ENCODE data around the gene MEIG1.

GRCh38 chr10:14945108-14945507 is 14.1 kb upstream of the MEIG1 start:
- TF ChIP-seq, protein P1, sequence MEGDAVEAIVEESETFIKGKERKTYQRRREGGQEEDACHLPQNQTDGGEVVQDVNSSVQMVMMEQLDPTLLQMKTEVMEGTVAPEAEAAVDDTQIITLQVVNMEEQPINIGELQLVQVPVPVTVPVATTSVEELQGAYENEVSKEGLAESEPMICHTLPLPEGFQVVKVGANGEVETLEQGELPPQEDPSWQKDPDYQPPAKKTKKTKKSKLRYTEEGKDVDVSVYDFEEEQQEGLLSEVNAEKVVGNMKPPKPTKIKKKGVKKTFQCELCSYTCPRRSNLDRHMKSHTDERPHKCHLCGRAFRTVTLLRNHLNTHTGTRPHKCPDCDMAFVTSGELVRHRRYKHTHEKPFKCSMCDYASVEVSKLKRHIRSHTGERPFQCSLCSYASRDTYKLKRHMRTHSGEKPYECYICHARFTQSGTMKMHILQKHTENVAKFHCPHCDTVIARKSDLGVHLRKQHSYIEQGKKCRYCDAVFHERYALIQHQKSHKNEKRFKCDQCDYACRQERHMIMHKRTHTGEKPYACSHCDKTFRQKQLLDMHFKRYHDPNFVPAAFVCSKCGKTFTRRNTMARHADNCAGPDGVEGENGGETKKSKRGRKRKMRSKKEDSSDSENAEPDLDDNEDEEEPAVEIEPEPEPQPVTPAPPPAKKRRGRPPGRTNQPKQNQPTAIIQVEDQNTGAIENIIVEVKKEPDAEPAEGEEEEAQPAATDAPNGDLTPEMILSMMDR (IDR thresholded peaks at IDR 0.05; ENCODE audit: insufficient read depth, low read depth, low read length), result no peak
- TF ChIP-seq EZH2 (IDR thresholded peaks at IDR 0.05; ENCODE audit: insufficient read depth, low read length), result no peak
